ENCODE data around the gene RORC. TPM values are rescaled to one million over a fixed set of nuclear protein-coding genes. Genes with fewer than 3 reads are reported as not detected.
A peak's percentile ranks its signal among the peaks of the same experiment; 100 is the strongest.

The RORC gene
- total and polyA plus RNA-seq, 2 donors from 2014 or later = 19.1 to 34.5 TPM

DNA sequence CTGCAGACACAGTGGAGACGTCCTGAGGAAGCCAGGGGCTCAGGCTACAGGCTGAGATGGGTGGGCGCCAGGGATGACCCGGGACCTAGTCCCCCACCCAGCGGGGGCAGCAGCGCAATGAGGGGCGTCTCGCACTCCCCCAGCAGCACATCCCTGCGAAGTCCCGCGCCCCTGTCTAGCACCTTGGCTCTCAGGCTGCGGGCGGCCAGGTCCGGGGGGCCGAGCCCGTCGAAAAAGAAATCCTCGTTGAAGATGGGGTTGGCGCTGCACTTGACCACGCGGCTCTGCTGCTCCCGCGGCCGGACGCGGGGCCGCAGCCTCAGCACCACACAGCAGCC is 6.3 kb upstream of the RORC start:
- intact Hi-C loops (cut with DNase I) = no loop called here
- Histone ChIP-seq H3K9me3 (ENCODE audit: control insufficient read depth in 2 of 3, insufficient read depth in 1 of 3, low read length in 3 of 3) (no peaks in the 10 kb centered on the region), H3K4me3 (ENCODE audit: low read length in 3 of 3) (no peak overlapping the region), H3K36me3 (ENCODE audit: control insufficient read depth in 2 of 3, insufficient read depth in 3 of 3, low read length in 3 of 3) (no peaks in the 10 kb centered on the region), H3K27ac (ENCODE audit: low read depth in 2 of 2, low read length in 2 of 2) (peak overlapping the region in 1 of 2 donors; percentile 89), H3K27me3 (ENCODE audit: control insufficient read depth, insufficient read depth, low read length) (peaks cover 26% of the 10 kb centered on the region), H3K9ac (ENCODE audit: low read length in 3 of 3) (peak overlapping the region in 1 of 3 donors; percentile 38), H3K4me1 (ENCODE audit: control insufficient read depth in 2 of 3, insufficient read depth in 2 of 3, low read depth in 1 of 3, low read length in 3 of 3) (peaks cover 0 to 33% (median 31%) of the 10 kb centered on the region in 3 donors)
- peak in 1 of 5 donors; percentile 80 for DNase-seq
- TF ChIP-seq, protein P1, sequence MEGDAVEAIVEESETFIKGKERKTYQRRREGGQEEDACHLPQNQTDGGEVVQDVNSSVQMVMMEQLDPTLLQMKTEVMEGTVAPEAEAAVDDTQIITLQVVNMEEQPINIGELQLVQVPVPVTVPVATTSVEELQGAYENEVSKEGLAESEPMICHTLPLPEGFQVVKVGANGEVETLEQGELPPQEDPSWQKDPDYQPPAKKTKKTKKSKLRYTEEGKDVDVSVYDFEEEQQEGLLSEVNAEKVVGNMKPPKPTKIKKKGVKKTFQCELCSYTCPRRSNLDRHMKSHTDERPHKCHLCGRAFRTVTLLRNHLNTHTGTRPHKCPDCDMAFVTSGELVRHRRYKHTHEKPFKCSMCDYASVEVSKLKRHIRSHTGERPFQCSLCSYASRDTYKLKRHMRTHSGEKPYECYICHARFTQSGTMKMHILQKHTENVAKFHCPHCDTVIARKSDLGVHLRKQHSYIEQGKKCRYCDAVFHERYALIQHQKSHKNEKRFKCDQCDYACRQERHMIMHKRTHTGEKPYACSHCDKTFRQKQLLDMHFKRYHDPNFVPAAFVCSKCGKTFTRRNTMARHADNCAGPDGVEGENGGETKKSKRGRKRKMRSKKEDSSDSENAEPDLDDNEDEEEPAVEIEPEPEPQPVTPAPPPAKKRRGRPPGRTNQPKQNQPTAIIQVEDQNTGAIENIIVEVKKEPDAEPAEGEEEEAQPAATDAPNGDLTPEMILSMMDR (IDR thresholded peaks at IDR 0.05; ENCODE audit: borderline replicate concordance, extremely low read depth, insufficient read depth) = no peak
- no peak for FAIRE-seq

DNA sequence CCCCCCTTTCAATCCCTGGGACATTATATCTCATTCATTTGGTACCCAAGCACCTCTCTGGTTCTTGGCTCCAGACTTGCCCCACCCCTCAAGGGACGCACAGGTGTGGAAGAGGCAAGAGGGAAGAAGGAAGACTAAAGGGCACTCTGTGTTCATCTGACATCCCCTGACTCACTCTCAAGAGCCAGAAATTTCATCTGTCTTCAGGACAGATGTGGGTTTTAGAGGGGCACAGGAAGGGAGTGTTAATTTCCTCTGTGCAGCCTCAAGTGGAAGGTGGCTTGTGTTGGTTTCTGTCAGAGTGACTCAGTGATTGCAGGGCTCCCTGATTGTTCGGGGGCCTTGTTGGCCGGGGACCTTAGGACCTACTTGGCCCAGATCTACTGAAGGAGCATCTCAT is 5.6 kb upstream of the RORC start:
- FAIRE-seq (no peak), DNase-seq (no peak)
- Histone ChIP-seq H3K27ac (ENCODE audit: low read depth in 2 of 2, low read length in 2 of 2) (peak overlapping the region; percentile 89 to 90), H3K4me3 (ENCODE audit: low read length in 3 of 3) (peak overlapping the region in 1 of 3 donors; percentile 12), H3K36me3 (ENCODE audit: control insufficient read depth in 2 of 3, insufficient read depth in 3 of 3, low read length in 3 of 3) (no peaks in the 10 kb centered on the region), H3K4me1 (ENCODE audit: control insufficient read depth in 2 of 3, insufficient read depth in 2 of 3, low read depth in 1 of 3, low read length in 3 of 3) (peaks cover 0 to 37% (median 35%) of the 10 kb centered on the region in 3 donors), H3K9ac (ENCODE audit: low read length in 3 of 3) (peak overlapping the region in 1 of 3 donors; percentile 38), H3K9me3 (ENCODE audit: control insufficient read depth in 2 of 3, insufficient read depth in 1 of 3, low read length in 3 of 3) (no peaks in the 10 kb centered on the region), H3K27me3 (ENCODE audit: control insufficient read depth, insufficient read depth, low read length) (peaks cover 26% of the 10 kb centered on the region)
- intact Hi-C loops (cut with DNase I) = no loop called here
- TF ChIP-seq, protein P1 (IDR thresholded peaks at IDR 0.05; ENCODE audit: borderline replicate concordance, extremely low read depth, insufficient read depth) = no peak

DNA sequence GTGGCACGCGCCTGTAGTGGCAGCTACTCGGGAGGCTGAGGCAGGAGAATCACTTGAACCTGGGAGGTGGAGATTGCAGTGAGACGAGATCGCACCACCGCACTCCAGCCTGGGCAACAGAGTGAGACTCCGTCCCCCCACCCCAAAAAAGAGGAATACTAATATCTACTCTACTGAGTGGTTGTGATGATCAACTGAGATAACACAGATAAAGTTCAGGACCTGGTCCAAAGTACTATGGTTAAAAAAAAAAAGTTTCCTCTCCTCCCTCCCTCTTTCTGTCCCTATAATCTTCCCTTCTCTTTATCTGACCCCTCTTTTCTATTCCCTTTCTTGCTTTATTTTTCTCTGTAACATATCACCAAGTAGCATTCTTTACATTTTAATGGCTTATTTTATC is 4.0 kb upstream of the RORC start:
- Histone ChIP-seq H3K9ac (ENCODE audit: low read length in 3 of 3) (peak overlapping the region in 1 of 3 donors; percentile 79), H3K36me3 (ENCODE audit: control insufficient read depth in 2 of 3, insufficient read depth in 3 of 3, low read length in 3 of 3) (no peaks in the 10 kb centered on the region), H3K4me1 (ENCODE audit: control insufficient read depth in 2 of 3, insufficient read depth in 2 of 3, low read depth in 1 of 3, low read length in 3 of 3) (peaks cover 0 to 41% (median 36%) of the 10 kb centered on the region in 3 donors), H3K27me3 (ENCODE audit: control insufficient read depth, insufficient read depth, low read length) (peaks cover 23% of the 10 kb centered on the region), H3K9me3 (ENCODE audit: control insufficient read depth in 2 of 3, insufficient read depth in 1 of 3, low read length in 3 of 3) (no peaks in the 10 kb centered on the region), H3K27ac (ENCODE audit: low read depth in 2 of 2, low read length in 2 of 2) (peak overlapping the region; percentile 89 to 90), H3K4me3 (ENCODE audit: low read length in 3 of 3) (no peak overlapping the region)
- DNase-seq = no peak
- intact Hi-C loops (cut with DNase I) = no loop called here
- TF ChIP-seq, protein P1 (IDR thresholded peaks at IDR 0.05; ENCODE audit: borderline replicate concordance, extremely low read depth, insufficient read depth) = no peak
- FAIRE-seq = no peak

DNA sequence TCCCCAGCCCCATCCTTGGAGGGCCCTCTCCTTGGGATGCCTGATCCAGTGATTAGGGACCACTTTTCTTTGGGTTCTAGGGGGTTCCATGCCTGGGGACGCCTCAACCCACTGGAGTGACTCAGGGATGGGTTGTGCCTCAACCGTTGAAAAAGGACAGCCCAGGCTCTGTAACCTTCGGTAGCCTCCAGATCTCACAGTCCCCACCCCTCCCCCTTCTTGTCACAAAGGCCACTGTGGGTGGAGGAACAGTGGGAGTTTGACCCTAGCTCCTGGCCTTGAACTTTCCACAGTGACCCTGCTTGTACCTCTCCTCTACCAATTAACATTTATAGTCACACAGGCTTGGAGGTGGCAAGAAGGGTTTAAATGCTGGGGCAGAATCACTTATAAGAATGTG is 2.6 kb upstream of the RORC start:
- Histone ChIP-seq H3K36me3 (ENCODE audit: control insufficient read depth in 2 of 3, insufficient read depth in 3 of 3, low read length in 3 of 3) (no peaks in the 10 kb centered on the region), H3K4me3 (ENCODE audit: low read length in 3 of 3) (no peak overlapping the region), H3K9me3 (ENCODE audit: control insufficient read depth in 2 of 3, insufficient read depth in 1 of 3, low read length in 3 of 3) (no peaks in the 10 kb centered on the region), H3K27me3 (ENCODE audit: control insufficient read depth, insufficient read depth, low read length) (peaks cover 13% of the 10 kb centered on the region), H3K27ac (ENCODE audit: low read depth in 2 of 2, low read length in 2 of 2) (peak overlapping the region in 1 of 2 donors; percentile 30), H3K4me1 (ENCODE audit: control insufficient read depth in 2 of 3, insufficient read depth in 2 of 3, low read depth in 1 of 3, low read length in 3 of 3) (peaks cover 0 to 50% (median 36%) of the 10 kb centered on the region in 3 donors), H3K9ac (ENCODE audit: low read length in 3 of 3) (no peak overlapping the region)
- TF ChIP-seq, protein P1 (IDR thresholded peaks at IDR 0.05; ENCODE audit: borderline replicate concordance, extremely low read depth, insufficient read depth) = no peak
- no peak for FAIRE-seq
- intact Hi-C loops (cut with DNase I) = no loop called here
- no peak for DNase-seq
